GM12892 (cell line): ENCODE data around the gene TMEM8B.
A peak's percentile ranks its signal among the peaks of the same experiment; 100 is the strongest.

Source experiments
- DNase-seq: peaks from one replicate; pipeline ENCODE4 v3.0.0; 2011; ENCODE audit not compliant: insufficient read length
- FAIRE-seq: peaks from 2 replicates; lab custom pipeline; 2011; peaks lifted over from hg19 to GRCh38; lab: Jason Lieb, UNC
- POLR2A ChIP-seq: IDR thresholded peaks from 2 replicates; pipeline ENCODE4 v1.6.1; 2011; ENCODE audit warnings: low read depth, low read length, control low read depth
- POLR2AphosphoS5 ChIP-seq: IDR thresholded peaks from 2 replicates; pipeline ENCODE4 v1.6.1; 2011; ENCODE audit warnings: low read depth, low read length, control low read depth
- TAF1 ChIP-seq: IDR thresholded peaks from 2 replicates; pipeline ENCODE4 v1.6.1; 2011; ENCODE audit warnings: low read depth, mild to moderate bottlenecking, control low read depth, low read length, borderline replicate concordance

TMEM8B gene

DNA sequence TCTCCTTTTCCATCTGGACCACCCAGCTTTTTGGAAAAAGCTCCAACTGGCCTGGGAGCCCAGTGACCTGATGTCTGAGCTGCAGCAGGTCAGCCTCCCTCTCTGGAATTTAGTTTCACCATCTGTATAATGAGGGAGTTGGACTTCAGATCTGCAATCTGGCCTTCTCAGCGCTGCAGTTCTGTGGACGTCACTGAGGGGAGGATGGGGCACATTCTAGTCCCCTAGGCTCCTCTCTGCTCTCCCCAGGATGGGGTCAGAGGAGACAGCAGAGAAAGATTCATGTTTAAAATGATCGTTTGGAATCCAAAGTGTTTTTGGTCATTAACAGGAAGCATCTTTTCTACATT, 30.9 kb downstream of the TMEM8B start:
- TF ChIP-seq POLR2AphosphoS5 (no peak), POLR2A (no peak), TAF1 (no peak)
- DNase-seq (no peak), FAIRE-seq (no peak)

DNA sequence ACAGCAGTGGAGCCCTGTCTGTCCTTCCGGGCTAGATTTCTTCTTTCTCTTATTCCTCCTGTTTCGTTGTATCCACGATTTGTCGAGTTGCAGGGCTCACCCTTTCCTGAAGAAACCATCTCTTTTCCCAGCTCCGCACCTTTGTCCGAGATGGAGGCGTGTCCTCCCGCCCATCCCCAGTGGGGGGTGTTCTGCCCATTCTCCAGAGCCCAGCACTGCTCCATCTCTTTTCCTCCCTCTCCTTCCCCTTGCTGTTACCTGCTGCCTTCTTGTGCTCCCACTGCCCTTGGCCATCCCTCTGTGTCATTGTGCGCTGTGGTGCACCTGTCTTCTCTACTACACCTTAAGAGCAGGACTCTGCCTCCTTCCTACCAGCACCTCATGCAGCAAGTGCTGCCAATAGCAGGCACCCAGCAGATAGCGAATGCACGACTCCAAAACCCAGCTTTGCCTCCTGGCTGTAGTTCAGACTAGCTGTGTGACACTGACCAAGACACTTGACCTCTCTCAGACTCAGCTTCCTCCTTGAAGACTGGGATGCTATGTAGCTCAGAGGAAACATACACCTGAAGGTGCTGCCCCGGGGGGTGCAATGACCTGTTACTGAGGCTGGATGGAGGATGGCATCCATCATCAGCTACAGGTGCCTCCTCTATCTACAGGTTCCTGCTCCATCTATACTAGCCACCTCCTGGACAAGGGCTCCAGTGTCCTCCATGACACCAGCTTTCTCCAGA, 32.3 kb downstream of the TMEM8B start:
- FAIRE-seq (no peak), DNase-seq (no peak)
- TF ChIP-seq POLR2A (no peak), POLR2AphosphoS5 (no peak), TAF1 (no peak)

DNA sequence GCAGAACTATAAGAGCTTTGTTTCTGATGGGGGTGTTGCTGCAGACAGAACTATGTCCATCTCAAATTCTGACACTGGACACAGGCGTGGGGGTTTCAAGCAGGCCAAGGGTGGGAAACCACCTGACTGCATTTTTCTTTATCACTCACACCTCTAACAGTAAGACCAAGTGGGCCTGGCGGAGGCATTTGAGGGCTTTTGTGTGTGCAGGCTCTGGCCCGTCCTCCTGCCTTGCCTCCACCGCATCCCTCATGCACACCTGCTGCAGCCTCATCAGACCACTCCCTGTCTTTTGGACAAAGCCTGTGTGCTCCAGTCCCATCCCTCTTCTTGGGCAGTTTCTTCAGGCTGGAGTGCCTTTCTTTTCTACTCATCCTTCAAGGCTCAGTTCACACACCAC, 33.3 kb downstream of the TMEM8B start:
- FAIRE-seq (no peak), DNase-seq (no peak)
- TF ChIP-seq POLR2A (no peak), POLR2AphosphoS5 (no peak), TAF1 (no peak)

DNA sequence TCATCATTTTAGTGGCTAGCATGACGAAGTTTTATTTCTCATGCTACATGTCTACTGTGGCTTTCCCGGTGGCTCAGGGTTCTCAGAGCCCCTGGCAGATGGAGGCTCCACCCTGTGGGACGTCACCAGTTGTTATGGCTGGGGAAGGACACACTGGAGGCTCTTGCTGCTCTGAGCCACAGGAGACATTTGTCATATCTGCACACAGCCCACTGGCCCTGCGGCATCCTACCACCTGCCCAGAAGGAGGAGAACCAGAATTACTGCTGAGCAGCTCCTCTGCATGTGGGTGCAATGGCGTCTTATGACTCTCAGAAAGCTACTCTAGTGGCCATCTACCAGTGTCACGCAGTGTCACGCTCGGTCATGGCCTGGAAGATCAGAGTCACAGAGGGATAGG, 34.6 kb downstream of the TMEM8B start:
- FAIRE-seq = no peak

DNA sequence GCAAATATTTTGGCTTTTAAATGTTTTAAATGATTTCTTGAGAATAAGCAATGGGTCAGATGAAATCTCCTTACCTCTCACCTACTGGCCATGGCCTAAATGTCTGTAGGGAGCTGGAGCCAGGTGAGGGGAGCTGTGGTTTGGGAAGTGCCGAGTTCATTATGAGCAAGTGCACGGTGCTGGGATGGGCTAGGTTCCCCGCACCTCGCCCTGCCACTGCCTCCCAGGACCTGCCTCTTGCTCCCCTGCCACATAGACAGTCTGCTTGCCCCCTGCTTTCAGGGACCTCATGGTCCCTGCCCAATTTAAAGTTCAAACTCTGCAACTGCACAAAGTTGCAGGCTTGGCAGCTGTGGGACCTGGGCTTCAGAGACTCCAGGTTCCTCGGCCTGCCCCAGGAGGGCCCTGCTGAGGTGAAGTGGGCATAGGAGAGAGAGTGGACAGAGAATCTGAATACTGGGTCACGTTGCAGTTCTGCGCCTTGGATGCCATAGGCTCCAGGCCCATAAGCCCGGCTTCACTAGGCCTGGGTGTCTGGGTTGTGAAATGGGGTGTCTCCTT, 35.7 kb downstream of the TMEM8B start:
- no peak for DNase-seq
- FAIRE-seq = no peak
- TF ChIP-seq TAF1 (no peak), POLR2A (no peak), POLR2AphosphoS5 (no peak)

More for the DNA sequence above, 34.6 kb downstream of the TMEM8B start:
- no peak for DNase-seq
- TF ChIP-seq POLR2A = no peak
- TF ChIP-seq TAF1 = no peak
- no peak for TF ChIP-seq POLR2AphosphoS5

DNA sequence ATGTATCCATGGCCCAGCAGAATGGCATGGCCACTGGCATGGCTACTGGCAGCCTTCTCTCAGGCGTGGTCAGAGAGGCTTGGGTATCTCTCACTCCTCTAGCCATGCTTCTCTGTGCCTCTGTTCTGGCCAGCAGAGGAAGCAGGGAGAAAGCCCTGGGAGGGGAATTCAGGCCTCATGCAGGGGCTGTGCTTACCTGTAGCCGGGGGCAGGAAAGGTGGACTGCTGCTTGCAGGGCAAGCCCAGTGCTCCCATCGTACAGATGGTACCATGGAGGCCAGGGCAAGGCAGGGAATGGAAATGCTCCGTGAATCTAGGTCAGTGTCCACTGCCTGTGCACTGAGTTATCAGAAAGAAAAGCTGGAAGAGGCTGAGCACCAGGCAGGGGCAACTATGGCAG, 38.5 kb downstream of the TMEM8B start:
- TF ChIP-seq POLR2AphosphoS5 = no peak
- no peak for TF ChIP-seq TAF1
- TF ChIP-seq POLR2A = no peak
- no peak for FAIRE-seq
- no peak for DNase-seq

DNA sequence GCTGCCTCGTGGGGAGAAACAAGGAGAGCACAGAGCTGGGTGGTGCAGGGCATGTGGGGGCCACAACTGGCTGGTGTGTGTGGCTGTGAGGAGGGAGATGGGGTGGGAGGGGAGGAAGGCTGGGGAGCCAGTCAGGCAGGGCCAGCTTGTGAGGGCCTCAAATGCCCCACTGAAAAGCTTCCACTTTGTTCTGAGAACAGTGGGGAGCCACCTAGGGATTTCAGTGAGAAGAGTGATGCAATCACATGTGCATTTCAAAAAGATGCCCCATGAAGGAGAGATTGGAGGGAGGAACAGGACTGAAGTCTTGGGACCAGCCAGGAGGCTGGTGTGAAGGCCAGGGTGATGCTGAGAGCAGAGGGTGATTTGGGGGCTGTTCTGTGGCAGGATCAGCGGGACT, 39.9 kb downstream of the TMEM8B start:
- no peak for TF ChIP-seq TAF1
- no peak for TF ChIP-seq POLR2A
- DNase-seq = no peak
- no peak for FAIRE-seq

DNA sequence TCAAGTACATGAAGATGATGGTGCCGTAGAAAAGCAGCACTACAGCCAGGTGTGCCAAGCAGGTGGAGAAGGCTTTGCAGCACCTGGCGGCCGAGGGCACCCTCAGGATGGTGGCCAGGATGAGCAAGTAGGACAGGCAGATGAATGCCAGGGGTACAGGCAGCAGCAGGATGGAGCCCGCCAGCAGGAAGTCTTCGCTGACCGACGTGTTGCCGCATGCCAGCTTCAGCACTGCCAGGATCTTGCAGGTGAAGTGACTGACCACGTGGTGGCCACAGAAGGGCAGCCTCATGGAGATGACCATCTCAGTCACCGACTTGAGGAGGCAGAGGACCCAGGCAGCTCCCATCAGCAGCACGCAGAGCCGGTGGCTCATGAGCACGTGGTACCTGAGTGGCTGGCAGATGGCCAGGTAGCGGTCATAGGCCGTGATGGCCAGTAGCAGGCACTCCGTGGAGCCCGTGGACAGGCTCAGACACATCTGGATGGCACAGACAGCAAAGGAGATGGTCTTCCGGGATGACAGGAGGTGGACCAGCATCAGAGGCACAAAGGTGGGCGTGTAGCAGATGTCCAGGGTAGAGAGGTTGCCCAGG, 40.7 kb downstream of the TMEM8B start:
- no peak for FAIRE-seq

DNA sequence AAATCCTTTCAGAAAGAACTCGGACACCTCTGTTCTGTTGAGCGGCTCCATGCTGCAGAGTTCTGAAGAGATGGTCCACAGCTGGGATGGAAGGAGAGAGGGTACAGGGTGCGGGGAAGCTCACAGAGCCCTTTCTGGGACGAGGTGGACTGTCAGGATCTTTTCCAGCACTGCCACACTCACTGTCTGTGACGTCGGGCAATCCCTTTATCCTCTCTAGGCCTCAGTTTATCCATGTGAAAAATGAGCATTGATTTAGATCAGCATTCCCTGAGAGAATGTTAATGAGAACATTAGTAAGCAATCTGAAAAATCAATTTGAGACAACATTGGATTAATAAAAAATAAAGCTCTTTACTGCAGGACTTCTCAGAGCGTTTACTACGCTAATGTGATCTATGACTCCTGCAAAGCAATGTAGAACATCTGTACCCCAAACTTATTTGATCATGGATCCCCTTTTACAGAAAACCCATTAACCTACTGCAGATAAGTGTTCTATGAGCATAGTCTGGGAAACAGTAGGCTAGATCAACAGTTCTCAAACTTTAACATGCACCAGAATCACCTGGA, 41.4 kb downstream of the TMEM8B start, which contains the start of gene OR13J1:
OR13J1 (minus strand) TSS at position 51 of the 573 bp plus-strand sequence; CDS start at position 51, 0 bp downstream.
- DNase-seq (no peak), FAIRE-seq (no peak)
- TF ChIP-seq TAF1 (no peak), POLR2A (no peak), POLR2AphosphoS5 (no peak)

More for the DNA sequence above, 40.7 kb downstream of the TMEM8B start:
- TF ChIP-seq POLR2AphosphoS5 (no peak), POLR2A (no peak), TAF1 (no peak)
- DNase-seq = no peak

DNA sequence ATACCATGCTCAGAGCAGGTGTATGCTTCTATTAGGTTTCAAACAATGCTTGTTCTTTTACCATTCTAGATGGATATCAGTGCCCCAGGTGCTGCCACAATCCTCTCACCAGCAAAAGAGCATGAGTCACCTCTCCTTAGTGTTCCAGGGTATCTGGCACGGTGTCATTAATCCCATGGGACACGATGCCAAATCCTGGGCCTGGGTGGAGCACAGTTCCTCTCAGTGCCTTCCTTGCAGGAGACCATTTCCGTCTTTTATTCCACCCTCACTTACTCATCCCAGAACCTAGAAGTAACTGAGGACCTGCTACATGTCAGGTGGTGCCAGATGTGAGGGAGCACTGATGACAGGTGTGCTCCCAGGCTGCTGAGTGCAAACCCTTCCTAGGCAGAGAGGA, 42.5 kb downstream of the TMEM8B start:
- TF ChIP-seq TAF1 (no peak), POLR2A (no peak), POLR2AphosphoS5 (no peak)
- FAIRE-seq (no peak), DNase-seq (no peak)

DNA sequence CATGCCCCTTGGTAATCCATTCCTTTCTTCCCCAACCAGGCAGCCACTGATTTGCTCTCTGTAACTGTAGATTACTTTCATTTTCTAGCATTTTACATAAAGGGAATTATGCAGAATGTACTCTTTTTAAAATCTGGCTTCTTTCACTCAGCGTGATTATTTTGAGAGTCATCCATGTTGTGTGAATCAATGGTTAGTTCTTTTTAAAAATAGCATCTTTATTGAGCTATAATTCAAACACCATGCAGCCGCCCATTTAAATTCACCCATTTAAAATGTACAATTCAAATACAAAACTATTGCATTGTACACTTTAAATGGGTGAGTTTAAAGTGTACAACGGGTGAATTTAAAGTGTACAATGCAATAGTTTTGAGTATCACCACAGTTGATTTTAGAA, 43.5 kb downstream of the TMEM8B start:
- TF ChIP-seq POLR2AphosphoS5 (no peak), TAF1 (no peak), POLR2A (no peak)
- DNase-seq = no peak
- no peak for FAIRE-seq

DNA sequence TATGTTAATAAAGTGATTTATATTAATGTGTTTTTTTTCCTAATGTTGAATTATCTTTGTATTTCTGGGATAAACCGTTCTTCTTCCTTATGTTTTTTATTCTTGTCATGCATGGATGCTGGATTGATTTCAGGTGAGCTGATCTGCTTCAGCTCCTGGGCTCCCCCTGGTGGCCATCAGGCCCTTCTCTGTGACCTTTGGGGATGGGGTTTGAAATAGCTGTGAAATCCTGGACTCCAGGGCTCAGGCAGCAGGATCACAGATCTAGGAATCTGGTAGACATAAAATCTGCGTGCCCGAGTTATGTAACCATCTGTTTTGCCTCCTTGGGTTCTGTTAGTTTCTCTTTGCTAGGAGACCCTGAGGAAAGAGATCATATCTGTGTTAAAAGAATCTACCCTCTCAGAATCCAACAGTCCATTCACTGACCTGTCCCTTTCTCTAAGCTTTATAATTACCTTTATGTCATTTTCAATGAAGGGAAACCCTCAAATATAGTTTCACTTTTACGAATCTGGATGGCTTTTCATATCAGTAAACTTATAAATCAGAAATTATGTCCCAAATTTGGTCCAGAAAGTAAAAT, 53.3 kb downstream of the TMEM8B start:
- FAIRE-seq = peak; percentile 96
- TF ChIP-seq TAF1 (no peak), POLR2A (no peak), POLR2AphosphoS5 (no peak)
- no peak for DNase-seq
